Glomerular visceral epithelial cell (primary cell): ENCODE results near the gene KNCN.

Source experiments
- DNase-seq: peaks from one replicate; pipeline ENCODE4 v3.0.0-alpha.2; 2016; ENCODE audit errors: extremely low spot score

The KNCN gene

GRCh38 chr1:46506470-46507219 is 44.8 kb downstream of the KNCN start:
- no peak for DNase-seq

- no peak for DNase-seq
Observed at GRCh38 chr1:46503421-46503820, 48.0 kb downstream of the KNCN start.

- DNase-seq: no peak
Observed at GRCh38 chr1:46501528-46501927, 49.9 kb downstream of the KNCN start.

- DNase-seq: no peak
Observed at GRCh38 chr1:46497665-46498064, 53.8 kb downstream of the KNCN start.

GRCh38 chr1:46497020-46497419 is 54.4 kb downstream of the KNCN start:
- DNase-seq: no peak

- DNase-seq: no peak
Observed at GRCh38 chr1:46496505-46496904, 54.9 kb downstream of the KNCN start.

- DNase-seq: no peak
Observed at GRCh38 chr1:46495778-46496177, 55.7 kb downstream of the KNCN start.
